Hematopoietic multipotent progenitor cell treated with erythropoietin and hydrocortisone succinate and interleukin-3 and kit ligand, for 15 days (in vitro differentiated cells): ENCODE data around the gene TMBIM4.
"Not testable (repeated sequence)": the region's sequence is repeated elsewhere in the genome, so short reads cannot be mapped to it uniquely, and the experiment has no call there.

Experiments used
- DNase-seq: peaks from one replicate; pipeline ENCODE4 v3.0.0-alpha.2; 2015; ENCODE audit warnings: low spot score

Gene TMBIM4

GRCh38 chr12:66184822-66185221 lies 15.0 kb upstream of the TMBIM4 start:
- DNase-seq: not testable (repeated sequence)

GRCh38 chr12:66182956-66183355 lies 13.2 kb upstream of the TMBIM4 start:
- DNase-seq: no peak

DNA sequence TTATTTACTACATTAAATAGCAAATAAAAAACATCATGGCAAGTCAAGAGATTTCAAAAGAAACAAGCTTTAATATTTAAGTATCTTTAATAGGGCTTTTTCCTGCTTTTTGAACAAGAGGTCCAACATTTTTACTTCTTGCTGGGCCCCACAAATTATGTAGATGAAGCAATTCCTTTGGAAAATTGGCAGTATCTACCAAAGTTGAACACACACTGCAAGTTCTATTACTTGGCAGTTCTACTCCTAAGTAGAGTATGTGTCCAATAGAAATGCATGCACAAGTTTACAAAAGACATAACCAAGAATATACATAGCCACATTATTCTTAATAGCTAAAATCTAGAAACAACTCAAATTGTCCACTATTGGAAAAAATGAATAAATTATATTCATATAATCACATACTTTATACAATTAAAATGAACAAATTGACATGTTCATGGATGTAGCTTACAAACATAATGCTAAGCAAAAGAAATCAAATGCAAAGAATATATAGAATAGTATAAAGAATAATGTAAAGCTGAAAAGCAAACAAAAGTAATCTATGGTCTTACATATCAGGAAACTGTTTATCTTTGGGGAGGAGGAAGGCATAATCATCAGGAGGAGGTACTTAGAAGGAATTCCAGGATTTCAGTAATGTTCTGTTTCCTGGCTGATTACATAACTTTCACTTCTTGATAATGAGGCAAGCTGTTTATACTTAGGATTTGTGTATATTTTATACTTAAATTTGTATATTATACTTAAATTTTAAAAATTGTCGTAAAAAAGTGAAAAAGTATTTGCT lies 6.5 kb upstream of the TMBIM4 start:
- no peak for DNase-seq

- not testable (repeated sequence) for DNase-seq
Observed at GRCh38 chr12:66174391-66175325, 4.9 kb upstream of the TMBIM4 start.

DNA sequence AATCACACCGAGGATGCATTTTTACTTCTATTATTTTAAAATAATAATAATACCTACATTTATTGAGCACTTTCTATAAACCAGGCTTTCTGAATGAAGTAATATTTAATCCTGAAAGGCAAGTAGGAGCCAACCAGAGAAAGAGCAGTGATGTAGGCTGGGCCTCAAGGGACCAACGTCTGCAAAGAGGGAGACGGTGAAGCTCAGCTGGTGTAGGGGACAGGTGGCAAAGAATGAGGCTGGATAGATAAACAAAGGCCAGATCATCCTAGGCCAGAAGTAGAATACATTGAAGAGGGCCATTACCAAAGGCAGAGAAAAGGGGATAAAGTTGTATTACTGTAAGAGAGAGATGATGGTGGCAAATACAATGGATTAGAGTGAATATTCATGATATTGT lies 810 bp upstream of the TMBIM4 start:
- DNase-seq: no peak

- DNase-seq: no peak
Observed at GRCh38 chr12:66168410-66168809, 1.4 kb downstream of the TMBIM4 start.

DNA sequence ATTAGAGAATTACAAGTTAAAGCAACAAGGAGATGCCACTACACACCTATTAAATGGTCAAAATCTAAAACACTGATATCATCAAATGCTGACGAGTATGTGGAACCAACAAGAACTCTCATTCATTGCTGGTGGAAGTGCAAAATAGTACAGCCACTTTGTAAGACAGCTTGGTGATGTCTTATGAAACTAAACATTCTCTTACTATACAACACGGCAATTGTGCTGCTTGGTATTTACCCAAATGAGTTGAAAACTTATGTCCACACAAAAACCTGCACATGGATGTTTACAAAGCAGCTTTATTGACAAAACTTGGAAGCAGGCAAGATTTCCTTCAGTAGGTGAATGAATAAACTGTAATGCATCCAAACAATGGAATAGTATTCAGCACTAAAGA lies 3.2 kb downstream of the TMBIM4 start:
- DNase-seq: no peak

- no peak for DNase-seq
Observed at GRCh38 chr12:66165141-66165540, 4.7 kb downstream of the TMBIM4 start.

DNA sequence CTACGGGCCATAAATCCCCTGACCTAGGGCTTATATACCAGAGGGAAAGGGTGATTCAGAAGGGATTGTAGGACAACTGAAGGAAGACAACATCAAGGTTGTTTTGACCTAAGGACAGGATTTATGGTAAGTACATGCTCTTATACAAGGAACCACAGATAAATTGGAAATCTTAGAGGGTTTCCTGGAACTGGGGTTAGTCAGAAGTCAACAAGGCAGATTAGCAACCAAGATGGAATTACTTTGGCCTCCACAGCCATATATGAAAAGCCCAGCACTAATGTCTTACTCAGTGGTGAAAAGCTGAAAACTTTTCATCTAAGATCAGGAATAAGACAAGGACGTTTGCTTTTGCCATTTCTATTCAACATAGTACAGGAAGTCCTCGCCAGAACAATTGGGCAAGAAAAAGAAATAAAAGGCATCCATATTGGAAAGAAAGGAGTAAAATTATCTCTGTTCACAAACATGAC lies 5.4 kb downstream of the TMBIM4 start:
- DNase-seq: no peak

DNA sequence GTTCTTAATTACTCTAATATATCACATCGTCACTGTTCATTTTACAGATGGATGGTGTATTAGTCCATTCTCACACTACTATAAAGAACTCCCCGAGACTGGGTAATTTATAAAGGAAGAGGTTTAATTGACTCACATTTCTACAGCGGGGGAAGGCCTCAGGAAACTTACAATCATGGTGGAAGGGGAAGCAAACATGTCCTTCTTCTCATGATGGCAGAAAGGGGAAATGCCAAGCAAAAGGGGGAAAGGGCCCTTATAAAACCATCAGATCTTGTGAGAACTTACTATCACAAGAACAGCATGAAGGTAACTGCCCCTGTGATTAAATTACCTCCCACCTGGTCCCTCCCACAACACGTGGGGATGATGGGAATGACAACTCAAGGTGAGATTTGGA lies 6.5 kb downstream of the TMBIM4 start:
- no peak for DNase-seq

DNA sequence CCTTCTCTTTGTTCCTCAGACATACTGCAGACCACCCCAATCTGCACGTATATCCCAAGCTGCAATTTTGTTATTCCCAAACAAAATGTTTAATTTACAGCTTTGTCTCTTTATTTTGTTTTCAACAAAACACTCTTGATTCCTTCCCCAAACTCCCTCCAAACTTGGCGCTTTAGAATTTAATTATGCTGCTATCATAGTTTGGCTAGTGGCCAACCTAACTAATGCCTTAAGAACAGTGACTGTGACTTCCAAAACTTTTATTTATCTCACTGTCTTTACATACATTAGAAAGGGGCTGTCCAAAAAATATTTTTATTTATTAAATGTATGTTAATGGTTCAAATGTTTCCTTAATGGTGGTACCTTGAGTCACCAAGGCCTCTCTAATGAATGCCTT lies 7.1 kb downstream of the TMBIM4 start:
- no peak for DNase-seq

DNA sequence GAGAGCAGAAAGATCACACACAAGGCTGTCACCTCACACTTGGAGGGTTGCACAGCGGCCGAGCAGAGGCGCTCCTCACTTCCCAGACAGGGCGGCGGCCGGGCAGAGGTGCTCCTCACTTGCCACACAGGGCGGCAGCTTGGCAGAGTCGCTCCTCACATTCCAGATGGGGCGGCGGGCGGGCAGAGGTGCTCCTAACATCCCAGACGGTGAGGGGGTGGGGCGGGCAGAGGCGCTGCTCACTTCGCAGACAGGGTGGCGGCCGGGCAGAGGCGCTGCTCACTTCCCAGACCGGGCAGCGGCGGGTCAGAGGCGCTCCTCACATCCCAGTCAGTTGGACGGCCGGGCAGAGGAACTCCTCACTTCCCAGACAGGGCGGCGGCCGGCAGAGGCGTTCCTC lies 9.1 kb downstream of the TMBIM4 start:
- DNase-seq: no peak

GRCh38 chr12:66159123-66159522 lies 10.7 kb downstream of the TMBIM4 start:
- DNase-seq: no peak

- DNase-seq: no peak
Observed at GRCh38 chr12:66156654-66157053, 13.1 kb downstream of the TMBIM4 start.

GRCh38 chr12:66154776-66155175 lies 15.0 kb downstream of the TMBIM4 start:
- no peak for DNase-seq

- no peak for DNase-seq
Observed at GRCh38 chr12:66152732-66153131, 17.1 kb downstream of the TMBIM4 start.

DNA sequence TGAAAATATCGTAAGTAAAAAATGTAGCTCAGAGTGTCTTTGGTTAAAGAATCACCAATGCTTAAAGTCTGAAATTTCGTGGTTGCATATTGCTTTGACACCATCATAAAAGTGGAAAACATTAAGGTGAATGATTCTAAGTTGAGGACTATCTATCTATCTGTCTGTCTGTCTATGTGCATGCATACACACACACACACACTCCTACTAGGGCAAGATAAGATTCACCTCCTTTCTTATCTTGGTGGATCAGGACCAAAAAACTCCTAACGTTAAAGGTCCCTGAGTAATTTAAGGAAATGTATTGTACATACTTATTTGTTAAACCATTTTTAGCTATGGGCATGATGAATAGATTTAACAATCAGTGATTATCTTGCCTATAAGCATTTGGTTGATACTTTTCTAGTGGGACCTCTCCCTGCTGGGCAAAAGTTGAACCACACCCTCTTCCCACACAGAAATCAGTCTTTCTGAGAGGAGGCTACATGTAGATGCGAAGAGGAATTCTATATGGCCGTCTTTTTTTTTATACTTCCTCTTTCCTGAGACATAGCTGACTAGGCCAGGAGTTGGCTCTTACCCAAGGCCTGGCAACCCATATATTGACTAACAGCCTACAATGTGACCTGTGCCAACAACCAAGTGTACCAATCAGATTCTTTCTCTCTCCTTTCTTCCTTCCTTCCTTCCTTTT lies 19.9 kb downstream of the TMBIM4 start:
- DNase-seq: no peak

DNA sequence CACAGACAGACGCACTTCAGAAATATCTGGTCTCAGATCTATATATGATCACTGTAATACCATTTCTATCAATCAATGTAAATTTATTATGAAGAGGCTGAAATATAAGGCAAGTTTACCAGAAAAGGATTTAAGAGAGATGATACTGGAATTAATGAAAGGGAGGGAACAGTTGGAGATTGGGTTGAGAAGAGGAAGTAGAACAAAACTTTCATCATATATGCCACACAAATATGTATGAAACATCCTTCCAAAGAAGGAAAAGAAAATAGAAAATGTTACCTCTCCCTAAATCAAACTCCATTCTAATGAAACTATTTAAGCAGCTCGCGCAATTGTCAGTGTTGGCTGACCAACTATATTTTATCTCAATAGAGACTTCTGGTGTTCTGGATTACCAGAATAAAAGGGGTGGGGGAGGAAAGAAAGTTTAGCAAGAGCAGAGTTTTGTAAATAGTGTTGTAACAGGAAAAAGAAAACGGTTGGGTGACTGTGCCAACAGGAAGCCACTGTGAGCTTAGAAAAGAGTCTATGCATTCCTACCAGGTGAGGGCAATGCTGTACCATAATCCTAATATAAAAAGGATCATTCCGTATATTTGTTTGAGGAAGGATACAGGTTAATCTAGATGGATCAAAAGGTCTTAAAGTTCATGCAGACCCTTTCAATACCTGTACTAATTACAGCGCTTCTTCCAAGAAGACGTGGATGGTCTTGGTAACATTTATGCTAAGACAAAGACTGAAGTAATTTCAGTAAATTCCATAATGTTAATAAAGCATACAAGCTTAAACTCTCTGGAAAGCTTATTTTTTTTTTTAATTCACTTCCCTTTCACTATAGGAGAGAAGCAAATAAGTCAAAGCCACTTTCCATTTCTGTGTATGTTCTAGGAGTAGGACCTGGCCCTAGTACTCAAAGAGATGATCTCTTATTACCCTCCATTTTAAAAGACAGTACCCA lies 24.7 kb downstream of the TMBIM4 start:
- DNase-seq: no peak

DNA sequence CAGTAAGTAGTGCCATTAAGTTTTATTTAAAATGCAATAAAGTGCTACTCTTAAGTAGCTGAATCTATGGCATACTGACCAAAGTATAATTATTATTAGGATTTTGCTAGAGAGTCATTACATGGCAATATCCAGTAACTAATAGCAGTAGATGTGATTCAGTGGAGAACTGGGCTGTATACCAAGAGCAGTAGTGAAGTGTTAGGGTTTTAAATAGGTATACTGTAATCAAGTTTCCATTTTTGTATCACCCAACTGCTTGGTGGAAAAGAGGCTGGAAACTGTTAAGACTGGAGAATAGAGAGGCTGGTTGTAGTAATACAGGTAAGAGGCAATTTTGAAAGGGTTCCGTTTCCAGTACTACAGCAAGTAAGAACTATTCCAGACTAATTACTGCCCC lies 25.9 kb downstream of the TMBIM4 start:
- no peak for DNase-seq

GRCh38 chr12:66142826-66143225 lies 27.0 kb downstream of the TMBIM4 start:
- DNase-seq: no peak

DNA sequence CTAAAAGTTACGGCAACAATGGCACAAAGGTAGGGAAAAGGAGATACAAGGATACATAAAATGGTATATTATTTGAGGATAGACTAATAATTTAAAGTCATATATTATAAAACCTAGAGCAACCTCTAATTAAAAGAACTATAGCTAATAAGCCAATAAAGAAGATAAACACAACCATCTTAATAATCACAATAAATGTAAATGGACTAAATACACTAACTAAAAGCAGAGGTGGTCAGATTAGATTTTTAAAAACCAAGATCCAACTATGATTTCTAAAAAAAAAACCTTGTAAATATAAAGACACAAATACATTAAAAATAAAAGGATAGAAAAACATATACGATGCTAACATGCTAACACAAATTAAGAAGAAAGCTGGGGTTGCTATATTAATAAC lies 28.5 kb downstream of the TMBIM4 start:
- DNase-seq: no peak
